Panc1 (cell line): ENCODE data around the gene SPSB1. TPM values are rescaled to one million over a fixed set of nuclear protein-coding genes. Genes with fewer than 3 reads are reported as not detected.

Source experiments
- ATAC-seq: fragments of 200-7000 bp; cut with Tn5 transposase; 2 replicates; pipeline ENCODE4 v1.9.1; 2020; ENCODE audit warnings: mild to moderate bottlenecking, moderate library complexity
- BruUV-seq: library from RNA; stranded (reverse); fragments of 400-500 nt; replicated peaks from 2 replicates; lab custom pipeline; 2021; lab: Mats Ljungman, UMichigan
- CTCF ChIA-PET: fragments of 300-600 bp; sonication (Branson Sonifier 250); formaldehyde crosslinking; loops from one replicate; lab custom pipeline; 2022; ENCODE audit warnings: antibody characterized with exemption; lab: Charles Lee
- POLR2A ChIA-PET: fragments of 300-600 bp; sonication (Branson Sonifier 250); formaldehyde crosslinking; loops from one replicate; lab custom pipeline; 2022; ENCODE audit warnings: antibody characterized with exemption; lab: Charles Lee
- DNase-seq: peaks from one replicate; pipeline ENCODE4 v3.0.0-alpha.2; 2010; ENCODE audit warnings: low read depth, low spot score
- H3K27ac ChIP-seq: 2 replicates; pipeline ENCODE4 v1.5.1; 2011; ENCODE audit warnings: mild to moderate bottlenecking, low read length, inconsistent platforms
- H3K27me3 ChIP-seq: fragments of 200-500 bp; sonication (Bioruptor generic); 2 replicates; pipeline ENCODE4 v1.6.0; 2014; ENCODE audit warnings: low read length, inconsistent platforms; ENCODE audit not compliant: control insufficient read depth, insufficient read depth
- H3K36me3 ChIP-seq: fragments of 200-500 bp; sonication (Bioruptor generic); 2 replicates; pipeline ENCODE4 v1.5.1; 2014; ENCODE audit warnings: inconsistent platforms, mild to moderate bottlenecking, low read length, moderate library complexity; ENCODE audit not compliant: control insufficient read depth, insufficient read depth
- H3K4me1 ChIP-seq: 2 replicates; pipeline ENCODE4 v1.5.1; 2011; ENCODE audit warnings: inconsistent platforms, mild to moderate bottlenecking, low read length, moderate library complexity; ENCODE audit not compliant: control insufficient read depth, insufficient read depth
- H3K4me3 ChIP-seq, 2 experiments: 2 replicates each; pipeline ENCODE4 v1.5.1; 2011 to 2012; ENCODE audit warnings: low read depth in 2 of 2, low read length in 2 of 2, mild to moderate bottlenecking in 2 of 2, inconsistent platforms in 1 of 2, moderate library complexity in 1 of 2
- H3K9me3 ChIP-seq: fragments of 200-500 bp; sonication (Bioruptor generic); 2 replicates; pipeline ENCODE4 v1.5.1; 2014; ENCODE audit warnings: low read depth, mild to moderate bottlenecking, inconsistent platforms, low read length, moderate library complexity; ENCODE audit not compliant: control insufficient read depth, insufficient read depth
- POLR2AphosphoS5 ChIP-seq: IDR thresholded peaks from 2 replicates; pipeline ENCODE4 v1.6.1; 2012; ENCODE audit warnings: mild to moderate bottlenecking, low read depth, low read length, moderate library complexity
- SIN3A ChIP-seq: IDR thresholded peaks from 2 replicates; pipeline ENCODE4 v1.6.1; 2012; ENCODE audit warnings: low read depth, mild to moderate bottlenecking, low read length, moderate library complexity, borderline replicate concordance; ENCODE audit not compliant: insufficient read depth
- TCF7L2 ChIP-seq: IDR thresholded peaks from 2 replicates; pipeline ENCODE4 v1.6.1; 2011; ENCODE audit warnings: mild to moderate bottlenecking, low read depth, low read length, inconsistent platforms
- in situ Hi-C: cut with HindIII; loops from 2 replicates; pipeline ENCODE4 v1.10.0; 2016; ENCODE audit warnings: low sequenced_read_pairs, low pct_unique_long_range_greater_than_20kb
- intact Hi-C: fragments of 100-400 bp; cut with micrococcal nuclease; formaldehyde crosslinking; loops from one replicate; pipeline ENCODE4 v1.10.0; 2022; ENCODE audit not compliant: unreplicated experiment
- total RNA-seq: library from RNA; stranded (reverse); gene quantifications from one replicate; pipeline ENCODE4 v1.2.1, GENCODE V29; 2021; ENCODE audit not compliant: unreplicated experiment
- TF ChIP-seq, protein P1 (sequence below): fragments of 450-650 bp; IDR thresholded peaks from 2 replicates; pipeline ENCODE4 v1.5.1; 2017; ENCODE audit warnings: mild to moderate bottlenecking
- TF ChIP-seq, protein P2 (sequence below), 2 experiments: IDR thresholded peaks; 2 replicates each; pipeline ENCODE4 v1.6.1; 2011 to 2012; ENCODE audit warnings: low read depth in 2 of 2, control low read depth in 1 of 2, low read length in 1 of 2, mild to moderate bottlenecking in 1 of 2, moderate library complexity in 1 of 2; ENCODE audit not compliant: insufficient read depth in 1 of 2

The SPSB1 gene
- total RNA-seq, 1 experiment from 2014 or later, result 73.7 TPM

DNA sequence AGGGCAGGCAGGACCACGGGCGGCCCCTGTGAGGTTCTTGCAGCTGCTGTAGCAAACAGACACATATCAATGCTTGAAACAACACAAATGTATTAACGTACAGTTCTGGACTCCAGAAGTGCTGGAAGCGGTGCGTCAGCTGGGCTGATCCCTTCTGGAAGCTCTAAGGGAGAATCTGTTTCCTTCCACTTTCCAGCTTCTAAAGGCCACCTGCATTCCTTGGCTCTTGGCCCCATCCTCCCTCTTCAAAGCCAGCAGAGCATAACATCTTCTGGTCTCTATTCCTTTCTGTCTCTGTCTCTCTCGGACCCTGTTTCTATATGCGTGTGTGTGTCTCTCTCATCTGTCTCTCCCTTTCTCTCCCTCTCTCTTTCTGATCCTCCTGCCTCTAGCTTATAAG, 102.3 kb downstream of the SPSB1 start:
- no peak for DNase-seq
- Histone ChIP-seq H3K4me1 (peaks cover 20% of the 10 kb centered on the region), H3K4me3 (no peak overlapping the region), H3K27ac (no peak overlapping the region; the same call in 1 of the 2 replicates), H3K27me3 (no peaks in the 10 kb centered on the region), H3K36me3 (no peaks in the 10 kb centered on the region), H3K9me3 (no peaks in the 10 kb centered on the region)
- TF ChIP-seq, protein P1, sequence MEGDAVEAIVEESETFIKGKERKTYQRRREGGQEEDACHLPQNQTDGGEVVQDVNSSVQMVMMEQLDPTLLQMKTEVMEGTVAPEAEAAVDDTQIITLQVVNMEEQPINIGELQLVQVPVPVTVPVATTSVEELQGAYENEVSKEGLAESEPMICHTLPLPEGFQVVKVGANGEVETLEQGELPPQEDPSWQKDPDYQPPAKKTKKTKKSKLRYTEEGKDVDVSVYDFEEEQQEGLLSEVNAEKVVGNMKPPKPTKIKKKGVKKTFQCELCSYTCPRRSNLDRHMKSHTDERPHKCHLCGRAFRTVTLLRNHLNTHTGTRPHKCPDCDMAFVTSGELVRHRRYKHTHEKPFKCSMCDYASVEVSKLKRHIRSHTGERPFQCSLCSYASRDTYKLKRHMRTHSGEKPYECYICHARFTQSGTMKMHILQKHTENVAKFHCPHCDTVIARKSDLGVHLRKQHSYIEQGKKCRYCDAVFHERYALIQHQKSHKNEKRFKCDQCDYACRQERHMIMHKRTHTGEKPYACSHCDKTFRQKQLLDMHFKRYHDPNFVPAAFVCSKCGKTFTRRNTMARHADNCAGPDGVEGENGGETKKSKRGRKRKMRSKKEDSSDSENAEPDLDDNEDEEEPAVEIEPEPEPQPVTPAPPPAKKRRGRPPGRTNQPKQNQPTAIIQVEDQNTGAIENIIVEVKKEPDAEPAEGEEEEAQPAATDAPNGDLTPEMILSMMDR, result no peak
- TF ChIP-seq POLR2AphosphoS5 (no peak), SIN3A (no peak), TCF7L2 (no peak)
- TF ChIP-seq, protein P2, sequence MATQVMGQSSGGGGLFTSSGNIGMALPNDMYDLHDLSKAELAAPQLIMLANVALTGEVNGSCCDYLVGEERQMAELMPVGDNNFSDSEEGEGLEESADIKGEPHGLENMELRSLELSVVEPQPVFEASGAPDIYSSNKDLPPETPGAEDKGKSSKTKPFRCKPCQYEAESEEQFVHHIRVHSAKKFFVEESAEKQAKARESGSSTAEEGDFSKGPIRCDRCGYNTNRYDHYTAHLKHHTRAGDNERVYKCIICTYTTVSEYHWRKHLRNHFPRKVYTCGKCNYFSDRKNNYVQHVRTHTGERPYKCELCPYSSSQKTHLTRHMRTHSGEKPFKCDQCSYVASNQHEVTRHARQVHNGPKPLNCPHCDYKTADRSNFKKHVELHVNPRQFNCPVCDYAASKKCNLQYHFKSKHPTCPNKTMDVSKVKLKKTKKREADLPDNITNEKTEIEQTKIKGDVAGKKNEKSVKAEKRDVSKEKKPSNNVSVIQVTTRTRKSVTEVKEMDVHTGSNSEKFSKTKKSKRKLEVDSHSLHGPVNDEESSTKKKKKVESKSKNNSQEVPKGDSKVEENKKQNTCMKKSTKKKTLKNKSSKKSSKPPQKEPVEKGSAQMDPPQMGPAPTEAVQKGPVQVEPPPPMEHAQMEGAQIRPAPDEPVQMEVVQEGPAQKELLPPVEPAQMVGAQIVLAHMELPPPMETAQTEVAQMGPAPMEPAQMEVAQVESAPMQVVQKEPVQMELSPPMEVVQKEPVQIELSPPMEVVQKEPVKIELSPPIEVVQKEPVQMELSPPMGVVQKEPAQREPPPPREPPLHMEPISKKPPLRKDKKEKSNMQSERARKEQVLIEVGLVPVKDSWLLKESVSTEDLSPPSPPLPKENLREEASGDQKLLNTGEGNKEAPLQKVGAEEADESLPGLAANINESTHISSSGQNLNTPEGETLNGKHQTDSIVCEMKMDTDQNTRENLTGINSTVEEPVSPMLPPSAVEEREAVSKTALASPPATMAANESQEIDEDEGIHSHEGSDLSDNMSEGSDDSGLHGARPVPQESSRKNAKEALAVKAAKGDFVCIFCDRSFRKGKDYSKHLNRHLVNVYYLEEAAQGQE (IDR thresholded peaks at IDR 0.05; ENCODE audit: insufficient read depth in 1 of 2, low read depth in 2 of 2, low read length in 1 of 2), result no peak
- in situ Hi-C loops, result no loop called here
- no peak for ATAC-seq
- intact Hi-C loops, result no loop called here
- CTCF ChIA-PET, result no interaction called here
- POLR2A ChIA-PET, result no interaction called here
- BruUV-seq, result no TSS peak

DNA sequence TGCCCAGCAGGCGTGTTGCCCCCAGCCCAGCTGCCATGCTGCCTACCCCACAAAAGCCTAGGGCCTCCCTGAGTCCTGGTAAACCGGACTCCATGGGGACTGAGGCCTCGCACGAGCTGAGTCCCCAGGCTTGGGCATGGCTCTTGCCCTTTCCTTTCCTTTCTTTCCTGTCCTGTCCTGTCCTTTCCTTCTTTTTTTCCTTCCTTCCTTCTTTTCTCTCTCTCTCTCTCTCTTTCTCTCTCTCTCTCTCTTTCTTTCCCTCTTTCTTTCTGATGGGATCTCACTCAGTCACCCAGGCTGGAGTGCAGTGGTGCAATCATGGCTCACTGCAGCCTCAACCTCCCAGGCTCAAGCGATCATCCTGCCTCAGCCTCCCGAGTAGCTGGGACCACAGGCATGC, 104.4 kb downstream of the SPSB1 start:
- intact Hi-C loops, result no loop called here
- no peaks in the 10 kb centered on the region for H3K9me3 ChIP-seq
- peaks cover 40% of the 10 kb centered on the region for H3K4me1 ChIP-seq
- DNase-seq (no peak), ATAC-seq (no peak)
- no peak overlapping the region for H3K4me3 ChIP-seq
- TF ChIP-seq SIN3A, result no peak
- TF ChIP-seq TCF7L2, result no peak
- TF ChIP-seq POLR2AphosphoS5, result no peak
- TF ChIP-seq, protein P1, result no peak
- TF ChIP-seq, protein P2 (IDR thresholded peaks at IDR 0.05; ENCODE audit: insufficient read depth in 1 of 2, low read depth in 2 of 2, low read length in 1 of 2), result no peak
- H3K27ac ChIP-seq, result peak overlapping the region; percentile 96
- CTCF ChIA-PET, result no interaction called here
- no TSS peak for BruUV-seq
- POLR2A ChIA-PET, result no interaction called here
- H3K27me3 ChIP-seq, result no peaks in the 10 kb centered on the region
- H3K36me3 ChIP-seq, result no peaks in the 10 kb centered on the region
- in situ Hi-C loops, result no loop called here
